ENCODE results near the gene MCRIP2.
"Not testable (repeated sequence)": the region's sequence is repeated elsewhere in the genome, so short reads cannot be mapped to it uniquely, and the experiment has no call there.

The MCRIP2 gene

DNA sequence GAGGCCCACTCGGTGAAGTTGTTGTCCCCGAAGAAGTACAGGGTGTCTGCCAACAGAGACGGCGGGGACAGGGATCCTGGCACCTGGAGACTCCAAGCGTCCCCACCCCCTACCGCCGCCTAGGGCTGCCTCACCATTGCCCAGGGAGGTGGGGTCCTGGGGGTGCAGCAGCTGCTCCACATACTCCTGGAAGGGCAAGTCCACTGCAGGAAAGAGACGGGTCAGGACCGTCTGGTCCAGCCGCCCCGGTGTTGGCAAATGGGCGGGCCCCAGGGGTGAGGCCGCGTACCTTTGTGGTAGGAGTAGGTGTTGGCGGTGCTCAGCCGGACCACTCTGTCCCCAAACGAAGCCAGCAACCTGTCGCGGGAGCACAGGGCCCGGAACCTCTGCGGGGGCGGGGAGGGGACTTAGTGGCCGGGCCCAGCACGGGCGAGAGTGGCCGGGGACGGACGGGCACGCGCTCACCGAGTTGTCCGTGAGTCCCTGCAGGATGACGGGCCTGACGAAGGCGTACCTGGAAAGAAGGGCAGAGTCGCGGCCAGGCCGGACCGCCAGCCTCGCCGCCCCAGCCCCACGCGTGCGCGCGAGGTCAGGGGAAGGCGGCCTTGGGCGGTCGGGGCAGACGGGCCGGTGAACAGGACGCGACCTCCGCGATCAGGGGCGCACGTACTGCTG lies 41.9 kb downstream of the MCRIP2 start:
- DNase-seq, result no peak

DNA sequence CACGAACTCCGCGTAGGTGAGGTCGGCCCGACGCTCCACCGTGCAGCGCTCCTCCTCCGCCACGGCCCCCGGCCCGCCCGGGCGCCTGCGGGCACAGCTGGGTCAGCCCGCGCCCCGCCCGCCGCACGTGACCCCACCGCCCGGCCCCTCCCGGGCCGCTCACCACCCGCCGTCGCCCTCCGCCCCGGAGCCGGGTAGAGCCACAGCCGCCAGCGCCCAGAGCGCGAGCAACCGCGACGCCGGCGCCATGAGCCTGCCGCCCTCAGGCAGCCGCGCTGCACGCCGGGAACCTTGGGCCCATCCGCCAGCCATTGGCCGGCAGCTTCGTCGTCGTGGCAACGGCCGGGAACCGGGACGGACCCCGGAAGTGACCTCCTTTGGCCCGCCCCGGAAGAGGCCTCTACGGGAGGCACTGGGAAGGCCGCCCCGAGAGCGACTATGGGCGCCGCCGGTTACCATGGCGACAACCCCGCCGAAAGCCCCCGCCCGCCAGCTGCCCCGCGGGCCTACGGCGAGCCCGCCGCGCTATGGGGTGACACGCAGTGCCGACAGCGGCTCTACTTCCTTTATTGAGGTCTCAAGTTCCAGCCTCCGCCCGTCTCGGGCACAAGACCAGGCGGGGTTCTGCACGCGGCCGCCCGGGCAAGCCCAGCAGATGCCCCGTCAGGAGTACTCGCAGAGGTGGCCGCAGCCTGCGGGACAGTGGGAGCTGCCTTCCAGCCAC lies 42.6 kb downstream of the MCRIP2 start, which contains the start of gene JMJD8:
Gene JMJD8 (minus strand): TSS at position 264 of the 724 bp plus-strand sequence. CDS start 15 bp downstream, at position 249.
- DNase-seq, result peak; percentile 91 to 98 (median 95)

DNA sequence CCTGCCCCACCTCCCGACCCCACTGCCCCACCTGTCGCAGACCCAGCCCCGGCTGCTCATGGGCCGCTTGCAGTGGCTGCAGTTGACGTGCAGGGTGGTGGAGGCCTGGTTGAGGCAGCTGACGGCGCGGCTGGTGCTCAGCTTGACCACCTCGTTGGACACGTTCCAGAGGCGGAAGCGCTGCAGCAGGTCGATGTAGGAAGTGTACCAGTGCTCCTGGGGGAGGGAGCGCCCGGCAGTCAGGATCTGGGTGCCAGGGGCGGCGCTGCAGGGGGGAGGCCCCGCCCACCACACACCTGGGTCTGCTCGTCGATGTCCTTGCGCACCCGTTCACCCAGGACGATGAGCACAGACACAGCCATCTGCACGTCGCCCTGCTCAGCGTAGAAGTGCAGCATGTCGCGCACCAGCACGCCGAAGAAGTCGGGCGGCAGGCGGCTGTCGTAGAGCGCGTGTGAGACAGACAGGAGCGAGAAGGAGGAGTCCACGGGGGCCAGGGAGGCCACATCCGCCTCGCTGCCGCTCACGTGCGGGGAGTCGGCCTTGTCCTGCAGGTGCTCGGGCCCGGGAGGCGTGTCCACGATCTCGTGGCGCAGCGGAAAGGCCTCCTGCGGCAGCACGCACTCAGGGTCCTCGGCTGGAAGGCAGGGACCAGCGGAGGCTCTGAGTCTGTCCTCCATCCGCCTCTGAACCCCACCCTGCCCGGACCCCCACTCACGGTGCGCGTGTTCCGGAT lies 43.5 kb downstream of the MCRIP2 start:
- DNase-seq, result no peak

DNA sequence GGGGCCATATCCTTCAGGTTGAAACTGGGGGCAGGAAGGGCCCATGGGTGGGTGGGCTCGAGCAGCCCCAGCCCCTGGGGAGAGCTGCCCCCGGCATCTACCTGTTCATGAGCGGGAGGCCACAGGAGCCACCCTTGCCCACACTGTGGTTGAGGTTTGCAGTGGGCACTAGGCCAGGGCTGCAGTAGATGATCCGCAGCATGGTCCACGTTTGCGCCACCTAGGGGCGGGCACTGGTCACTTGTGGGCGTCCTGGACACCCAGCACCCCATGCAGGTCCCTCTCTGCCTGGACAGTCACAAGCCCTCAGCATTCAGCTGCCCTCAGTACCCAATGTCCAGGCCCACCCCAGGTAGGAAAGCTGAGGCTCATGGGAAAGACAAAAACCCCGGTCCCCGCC lies 44.3 kb downstream of the MCRIP2 start:
- no peak for DNase-seq

DNA sequence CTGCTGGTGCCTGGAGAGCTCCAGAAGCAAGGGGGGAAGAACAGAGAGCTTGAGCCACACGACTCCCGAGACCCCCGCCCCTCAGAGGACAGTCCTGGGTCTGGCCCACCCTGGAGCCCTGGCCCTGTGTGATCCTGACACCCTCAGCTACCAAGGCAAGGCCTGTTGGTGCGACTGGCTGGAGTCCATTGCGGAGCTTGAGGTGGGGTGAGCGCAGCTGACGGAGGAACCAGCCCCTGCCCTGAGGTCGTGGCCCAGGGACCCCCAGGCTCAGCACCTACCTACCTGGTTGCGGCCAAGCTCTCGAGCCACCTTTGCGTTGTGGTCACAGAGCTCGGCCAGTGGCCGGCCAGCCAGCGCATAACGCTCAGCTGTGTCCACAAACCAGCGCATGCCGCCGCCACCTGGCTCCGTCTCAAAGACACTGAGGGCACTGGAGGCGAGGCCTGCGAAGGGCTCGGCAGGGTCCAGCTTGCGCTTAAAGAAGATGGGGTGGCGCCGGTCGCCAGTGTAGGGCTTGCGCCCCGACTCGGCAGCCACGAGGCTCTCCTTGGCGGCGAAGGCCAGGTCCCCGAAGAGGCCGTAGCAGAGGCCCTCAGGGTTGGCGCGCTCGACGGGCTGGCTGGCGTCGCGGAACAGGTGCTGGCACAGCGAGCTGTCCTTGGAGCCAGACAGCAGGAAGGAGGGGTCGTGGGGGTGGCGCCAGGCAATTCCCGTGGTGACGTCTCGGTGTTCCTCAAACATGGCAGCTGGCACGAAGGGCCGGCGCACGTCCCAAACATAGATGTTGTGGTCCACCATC lies 45.0 kb downstream of the MCRIP2 start:
- no peak for DNase-seq

DNA sequence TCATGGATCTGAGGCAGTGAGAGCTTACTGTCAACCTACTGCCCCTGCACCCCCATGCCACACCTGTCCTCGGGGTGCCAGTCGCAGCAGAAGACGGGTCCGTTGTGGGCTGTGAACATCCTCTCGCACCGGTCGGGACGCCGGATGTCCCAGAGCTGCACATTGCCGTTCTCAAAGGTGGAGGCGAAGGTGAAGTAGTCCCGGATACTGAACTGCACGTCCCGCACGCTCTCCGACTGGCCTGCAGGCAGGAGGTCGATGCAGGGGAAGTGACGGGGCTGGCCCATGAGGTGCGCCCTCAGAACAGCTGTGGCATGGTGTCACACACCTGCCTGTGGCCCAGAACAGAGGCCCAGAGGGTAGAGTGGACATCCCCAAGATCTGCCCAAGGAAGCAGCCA lies 45.9 kb downstream of the MCRIP2 start:
- DNase-seq, result no peak

DNA sequence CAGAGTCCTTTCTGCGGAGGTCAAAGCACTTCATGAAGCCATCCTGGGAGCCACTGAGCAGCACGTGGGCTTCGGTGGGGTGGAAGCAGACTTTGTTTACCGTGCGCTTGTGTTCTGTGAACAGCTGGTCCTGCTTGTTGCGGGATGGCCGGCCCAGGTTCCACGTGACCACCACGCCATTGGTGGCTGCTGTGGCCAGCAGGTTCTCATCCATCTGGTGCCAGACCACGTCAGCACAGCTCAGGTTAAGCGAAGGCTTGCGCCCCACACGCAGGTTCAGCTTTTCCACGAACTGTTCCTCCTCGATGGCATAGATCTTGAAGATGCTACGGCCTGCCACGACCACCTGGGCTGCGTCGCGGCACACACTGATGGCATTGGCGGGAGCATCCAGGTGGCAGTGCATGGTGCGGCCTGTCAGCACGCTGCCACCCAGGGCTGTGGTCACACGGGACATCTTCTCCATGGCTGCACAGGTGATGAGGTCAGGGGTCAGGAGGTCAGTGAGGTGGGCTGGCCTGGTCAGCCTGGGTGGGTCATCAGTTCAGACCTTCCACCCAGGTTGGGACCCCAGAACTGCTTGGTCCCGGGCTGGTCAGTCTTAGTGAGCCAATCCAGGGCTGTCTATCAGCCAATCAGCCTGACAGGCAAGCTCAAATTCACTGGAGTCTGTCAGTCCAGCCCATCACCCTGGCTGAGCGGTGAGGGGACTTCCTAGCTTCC lies 47.7 kb downstream of the MCRIP2 start:
- no peak for DNase-seq

DNA sequence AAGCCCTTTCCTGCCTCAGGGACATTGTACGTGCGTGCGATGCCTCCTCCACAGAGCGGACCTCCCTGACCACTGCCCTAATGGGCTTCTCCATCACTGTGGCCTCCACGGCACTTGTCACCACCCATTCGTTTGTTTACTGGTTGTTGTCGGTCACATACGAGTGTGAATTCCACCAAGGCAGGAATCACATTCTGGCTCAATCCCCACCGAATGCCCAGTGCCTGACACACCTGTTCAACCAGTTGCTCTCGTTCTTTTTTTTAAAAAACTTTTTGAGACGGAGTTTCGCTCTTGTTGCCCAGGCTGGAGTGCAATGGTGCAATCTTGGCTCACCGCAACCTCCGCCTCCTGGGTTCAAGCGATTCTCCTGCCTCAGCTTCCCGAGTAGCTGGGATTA lies 49.6 kb downstream of the MCRIP2 start:
- DNase-seq, result not testable (repeated sequence)

DNA sequence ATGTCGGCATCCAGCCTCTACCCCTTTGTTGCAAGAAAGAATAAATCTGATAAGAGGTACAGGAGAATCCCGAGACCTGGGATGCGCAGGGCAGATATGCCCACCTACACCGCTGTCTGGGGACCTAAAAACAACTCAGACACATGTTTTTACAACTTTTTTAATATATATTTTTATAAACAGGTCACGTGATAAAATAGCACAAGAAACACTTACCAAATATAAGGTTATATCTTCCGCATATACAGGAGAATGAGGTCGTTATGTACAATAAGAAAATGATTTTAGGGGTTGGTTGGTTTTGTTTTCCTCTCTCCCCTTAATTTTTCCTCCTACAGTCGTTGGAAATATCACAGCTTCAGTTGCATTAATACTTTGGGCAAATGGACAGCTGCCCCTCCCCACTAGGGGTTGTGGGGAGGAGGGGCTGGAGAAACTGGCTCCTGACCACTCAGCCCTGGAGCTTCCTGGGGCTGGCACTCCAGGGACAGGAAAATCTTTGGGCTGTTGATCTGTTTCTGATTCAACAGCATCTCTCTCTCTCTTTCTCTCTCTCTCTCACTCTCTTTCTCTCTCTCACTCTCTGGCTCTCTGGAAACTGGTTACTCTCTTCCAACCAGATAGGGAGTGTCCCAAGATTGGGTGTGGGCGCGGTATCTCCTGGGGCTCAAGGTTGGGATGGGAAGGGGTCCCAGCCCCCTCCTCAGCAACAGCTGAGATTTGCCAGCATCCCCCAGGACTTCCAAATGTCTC lies 50.9 kb downstream of the MCRIP2 start:
- DNase-seq, result no peak

DNA sequence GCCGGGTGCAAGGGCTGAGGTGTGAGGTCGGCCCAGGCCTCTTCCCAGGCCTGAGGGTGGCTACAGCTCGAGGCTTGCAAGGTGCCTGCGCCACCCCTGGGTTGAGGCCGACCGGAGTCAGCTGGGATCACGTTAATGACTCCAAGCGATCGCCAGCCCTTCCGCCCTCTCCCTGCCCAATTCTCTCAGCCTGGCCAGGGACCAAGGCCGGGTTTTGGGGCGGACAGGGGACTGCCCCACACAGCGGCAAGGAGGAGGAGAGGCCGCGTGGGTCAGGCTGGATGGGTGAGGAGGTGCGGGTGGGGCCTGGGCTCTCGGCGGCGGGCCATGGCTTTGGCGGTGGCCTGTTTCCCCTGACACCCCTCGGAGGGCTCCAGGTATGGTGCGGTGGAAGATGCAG lies 51.7 kb downstream of the MCRIP2 start:
- no peak for DNase-seq

DNA sequence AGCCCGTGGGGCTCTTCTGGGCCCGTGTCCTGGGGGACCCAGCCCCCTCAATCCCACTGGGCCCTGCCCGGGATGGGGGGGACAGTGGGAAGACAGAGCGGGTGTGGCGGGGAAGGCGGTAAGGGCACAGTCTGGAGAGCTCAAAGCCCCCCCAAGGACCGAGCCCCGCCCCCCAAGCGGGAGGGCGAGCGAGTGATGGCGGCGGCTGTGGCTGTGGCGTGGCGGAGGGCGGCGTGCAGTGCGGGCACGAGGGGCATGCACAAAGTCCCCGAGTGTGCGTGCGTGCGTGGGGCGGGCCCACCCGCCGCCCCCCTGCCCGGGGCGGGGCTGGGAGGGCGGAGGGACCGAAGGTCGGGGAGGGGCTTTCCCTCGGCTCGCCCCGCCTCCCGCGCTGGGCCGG lies 52.1 kb downstream of the MCRIP2 start:
- DNase-seq, result peak in 1 of 5 experiments; percentile 31

DNA sequence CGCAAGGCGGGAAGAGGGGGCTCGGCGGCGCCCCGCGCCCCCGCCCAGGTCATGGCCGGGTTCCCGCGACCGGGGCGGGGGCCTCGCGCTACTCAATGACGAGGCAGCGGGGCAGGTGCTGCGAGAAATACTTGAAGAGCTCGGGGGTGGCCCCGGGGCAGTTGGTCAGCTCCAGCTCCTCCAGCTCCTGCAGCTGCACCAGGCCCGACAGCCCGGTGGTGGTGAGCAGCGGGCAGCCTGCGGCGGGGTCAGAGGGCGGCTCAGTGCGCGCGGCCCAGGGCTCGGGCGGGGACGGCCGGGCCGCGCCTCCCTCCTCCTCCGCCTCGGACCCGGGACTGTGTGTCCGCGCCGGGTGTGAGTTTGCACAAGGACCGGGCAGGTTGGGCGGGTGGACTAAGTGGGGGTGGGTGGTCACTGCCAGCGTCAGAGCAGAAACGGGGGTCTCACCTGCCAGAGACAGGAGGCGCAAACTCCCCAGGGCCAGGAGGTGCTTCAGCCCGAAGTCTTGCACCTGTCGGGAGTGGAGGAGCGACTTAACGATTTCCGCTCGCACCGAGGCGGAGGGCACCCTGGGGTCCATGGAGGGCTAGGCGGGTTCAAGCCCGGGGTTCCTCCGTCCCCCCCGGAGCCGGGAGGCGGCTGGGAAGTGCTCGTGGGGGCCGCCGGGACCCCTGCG lies 52.7 kb downstream of the MCRIP2 start:
- DNase-seq, result no peak

DNA sequence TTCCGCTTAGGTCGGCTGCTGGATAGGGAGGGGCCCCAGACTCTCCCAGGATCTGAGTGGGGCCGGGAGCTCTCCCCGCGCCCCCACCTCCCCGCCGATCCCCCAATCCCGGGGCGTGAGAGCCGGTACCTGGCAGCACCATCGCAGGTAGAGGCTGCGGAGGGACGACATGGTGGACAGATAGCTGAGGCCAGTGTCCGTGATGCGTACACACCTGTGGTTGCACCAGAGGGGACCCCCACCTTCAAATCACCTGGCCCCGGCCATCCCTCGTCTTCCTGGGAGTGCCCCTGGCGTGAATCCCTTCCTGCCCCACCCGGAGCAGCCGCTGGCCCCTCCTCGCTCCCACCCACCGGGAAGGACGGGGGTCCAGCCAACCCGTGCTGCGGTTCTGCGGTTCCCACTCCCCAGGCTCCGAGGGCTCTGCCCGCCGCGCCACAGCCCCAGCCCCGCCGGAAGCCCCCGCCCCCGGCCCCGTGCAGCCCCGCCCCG lies 53.3 kb downstream of the MCRIP2 start:
- DNase-seq, result no peak

DNA sequence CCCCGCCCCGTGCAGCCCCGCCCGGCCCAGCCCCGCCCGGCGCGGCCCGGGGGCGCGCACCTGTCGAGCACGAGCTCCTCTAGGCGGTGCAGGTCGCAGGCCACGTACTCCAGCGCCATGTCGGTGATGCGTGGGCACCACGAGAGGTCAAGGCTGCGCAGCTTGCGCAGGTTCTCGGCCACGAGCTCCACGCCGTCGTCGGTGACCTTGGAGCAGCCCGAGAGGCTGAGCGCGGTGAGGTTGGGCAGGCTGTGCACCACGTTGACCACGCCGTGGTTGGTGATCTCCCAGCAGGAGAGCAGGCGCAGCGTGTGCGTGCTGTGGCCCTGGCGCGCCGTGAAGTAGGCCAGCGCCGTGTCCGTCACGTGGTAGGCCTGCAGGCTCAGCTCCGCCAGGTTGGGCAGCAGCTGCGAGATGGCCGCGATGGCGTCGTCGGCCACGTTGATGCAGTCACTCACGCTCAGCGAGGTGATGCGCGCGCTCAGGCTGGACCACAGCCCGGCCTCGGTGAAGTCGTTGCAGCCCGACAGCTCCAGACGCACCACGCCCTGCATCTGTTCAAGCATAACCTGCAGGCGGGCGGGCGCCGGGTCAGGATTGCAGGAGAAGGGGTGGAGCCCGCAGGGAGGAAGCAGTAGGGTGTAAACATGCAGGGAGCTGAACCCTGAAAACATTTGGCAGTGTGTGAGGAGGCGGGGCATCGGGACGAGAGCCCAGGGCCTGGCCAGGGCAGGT lies 53.9 kb downstream of the MCRIP2 start:
- DNase-seq, result peak; percentile 45 to 71 (median 51)

Data from T-helper 2 cell (primary cell).